HEK293T (cell line): ENCODE data around the gene WDR27.
A peak's percentile ranks its signal among the peaks of the same experiment; 100 is the strongest.

ENCODE experiments used
- CTCF ChIA-PET: fragments of 350-600 bp; formaldehyde crosslinking; extraction: SDS; loops from one replicate; lab custom pipeline; 2021; ENCODE audit warnings: antibody characterized with exemption, inconsistent platforms; lab: Yijun Ruan, JAX
- POLR2A ChIA-PET: fragments of 350-600 bp; formaldehyde crosslinking; extraction: SDS; loops from one replicate; lab custom pipeline; 2020; ENCODE audit warnings: antibody characterized with exemption, inconsistent platforms; lab: Yijun Ruan, JAX
- DNase-seq: peaks from one replicate; pipeline ENCODE4 v3.0.0; 2012; ENCODE audit warnings: mixed read lengths; ENCODE audit errors: extremely low spot score
- ARNT ChIP-seq: fragments of 450-650 bp; IDR thresholded peaks from 2 replicates; pipeline ENCODE4 v1.6.1; 2017; ENCODE audit warnings: mild to moderate bottlenecking
- BHLHE40 ChIP-seq: fragments of 450-650 bp; IDR thresholded peaks from 2 replicates; pipeline ENCODE4 v1.6.1; 2016; ENCODE audit warnings: mild to moderate bottlenecking, moderate library complexity, borderline replicate concordance
- CTBP1 ChIP-seq: fragments of 450-650 bp; IDR thresholded peaks from 2 replicates; pipeline ENCODE4 v1.6.1; 2016; ENCODE audit warnings: borderline replicate concordance
- ELF4 ChIP-seq: fragments of 450-650 bp; IDR thresholded peaks from 2 replicates; pipeline ENCODE4 v1.6.1; 2017; ENCODE audit warnings: antibody characterized with exemption
- FOXA1 ChIP-seq: fragments of 450-650 bp; IDR thresholded peaks from 2 replicates; pipeline ENCODE4 v1.6.1; 2016; ENCODE audit warnings: mild to moderate bottlenecking
- FOXK2 ChIP-seq: fragments of 450-650 bp; IDR thresholded peaks from 2 replicates; pipeline ENCODE4 v1.6.1; 2016; ENCODE audit warnings: mild to moderate bottlenecking
- FOXM1 ChIP-seq: fragments of 450-650 bp; IDR thresholded peaks from 2 replicates; pipeline ENCODE4 v1.6.1; 2017; ENCODE audit warnings: mild to moderate bottlenecking, borderline replicate concordance
- HDGF ChIP-seq: fragments of 450-650 bp; IDR thresholded peaks from 2 replicates; pipeline ENCODE4 v1.6.1; 2017; ENCODE audit warnings: antibody characterized with exemption, borderline replicate concordance
- L3MBTL2 ChIP-seq: fragments of 450-650 bp; conservative IDR thresholded peaks from 2 replicates; pipeline ENCODE4 v1.6.1; 2016; ENCODE audit warnings: mild to moderate bottlenecking
- LEF1 ChIP-seq: fragments of 450-650 bp; IDR thresholded peaks from 2 replicates; pipeline ENCODE4 v1.6.1; 2017; ENCODE audit warnings: mild to moderate bottlenecking, borderline replicate concordance
- NFRKB ChIP-seq: fragments of 450-650 bp; IDR thresholded peaks from 2 replicates; pipeline ENCODE4 v1.6.1; 2016; ENCODE audit warnings: mild to moderate bottlenecking, moderate library complexity
- SP1 ChIP-seq: fragments of 450-650 bp; IDR thresholded peaks from 2 replicates; pipeline ENCODE4 v1.6.1; 2017
- SUZ12 ChIP-seq: fragments of 450-650 bp; IDR thresholded peaks from 2 replicates; pipeline ENCODE4 v1.6.1; 2016; ENCODE audit warnings: mild to moderate bottlenecking
- TARDBP ChIP-seq: fragments of 450-650 bp; IDR thresholded peaks from 2 replicates; pipeline ENCODE4 v1.6.1; 2016
- ZNF384 ChIP-seq: fragments of 450-650 bp; IDR thresholded peaks from 2 replicates; pipeline ENCODE4 v1.6.1; 2016
- TF ChIP-seq, protein P1 (sequence below): fragments of 450-650 bp; IDR thresholded peaks from 2 replicates; pipeline ENCODE4 v1.6.1; 2016

Gene WDR27

DNA sequence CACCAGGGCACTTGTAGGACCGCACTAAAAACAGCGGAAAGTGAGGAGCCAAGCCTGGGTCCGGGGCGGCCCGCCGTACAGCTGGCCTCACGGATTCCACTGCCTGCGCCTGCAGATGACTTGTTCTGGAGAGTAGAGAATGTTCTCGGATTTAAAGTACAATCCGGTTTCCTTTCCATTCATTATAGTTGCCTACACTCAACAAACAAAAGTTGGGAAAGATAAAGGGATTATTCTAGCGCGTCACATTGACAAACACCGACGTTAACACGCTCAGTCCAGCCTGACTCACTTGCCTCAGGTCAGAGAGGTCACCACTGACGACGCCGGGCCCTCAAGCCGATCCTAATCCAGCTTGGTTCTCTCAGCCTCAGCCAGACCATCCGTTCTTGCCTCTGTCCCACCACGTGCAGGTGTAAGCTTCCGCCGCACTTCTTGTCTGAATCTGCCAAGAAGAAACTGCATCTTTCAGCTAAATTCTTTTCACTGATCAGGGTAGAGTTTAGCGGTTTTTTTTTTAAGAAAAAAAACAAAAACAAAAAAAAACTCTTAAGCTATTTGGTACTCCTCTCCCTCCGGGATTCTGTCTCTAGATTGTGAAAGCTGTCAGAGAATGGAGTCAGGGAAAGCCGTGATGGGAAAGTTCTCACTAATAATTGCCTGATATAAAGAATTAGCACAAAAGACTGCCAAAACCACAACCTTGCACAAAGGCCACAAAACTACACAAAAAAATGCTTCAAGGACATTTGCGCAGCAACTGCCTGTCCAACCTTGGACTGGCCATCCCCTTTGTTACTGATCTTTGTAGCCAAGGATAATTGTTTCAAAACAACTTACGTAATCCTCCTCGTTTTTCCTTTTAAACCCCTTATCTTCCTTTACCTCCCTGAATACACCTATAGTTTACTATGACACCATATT, 23.6 kb upstream of the WDR27 start:
- peak; percentile 53 for DNase-seq
- ChIA-PET POLR2A (interaction anchor here (1.0 to 4.7 kb wide), 5 partner anchors 10 to 26 kb away, joined by 3 to 49 read pairs (median 4); partner anchors contain the start of genes C6orf120, DYNLT2, ERMARD and WDR27), CTCF (no interaction called here)
- peak; percentile 79; the same call in 1 of the 2 replicates for TF ChIP-seq L3MBTL2
- TF ChIP-seq, protein P1, sequence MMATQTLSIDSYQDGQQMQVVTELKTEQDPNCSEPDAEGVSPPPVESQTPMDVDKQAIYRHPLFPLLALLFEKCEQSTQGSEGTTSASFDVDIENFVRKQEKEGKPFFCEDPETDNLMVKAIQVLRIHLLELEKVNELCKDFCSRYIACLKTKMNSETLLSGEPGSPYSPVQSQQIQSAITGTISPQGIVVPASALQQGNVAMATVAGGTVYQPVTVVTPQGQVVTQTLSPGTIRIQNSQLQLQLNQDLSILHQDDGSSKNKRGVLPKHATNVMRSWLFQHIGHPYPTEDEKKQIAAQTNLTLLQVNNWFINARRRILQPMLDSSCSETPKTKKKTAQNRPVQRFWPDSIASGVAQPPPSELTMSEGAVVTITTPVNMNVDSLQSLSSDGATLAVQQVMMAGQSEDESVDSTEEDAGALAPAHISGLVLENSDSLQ: no peak

DNA sequence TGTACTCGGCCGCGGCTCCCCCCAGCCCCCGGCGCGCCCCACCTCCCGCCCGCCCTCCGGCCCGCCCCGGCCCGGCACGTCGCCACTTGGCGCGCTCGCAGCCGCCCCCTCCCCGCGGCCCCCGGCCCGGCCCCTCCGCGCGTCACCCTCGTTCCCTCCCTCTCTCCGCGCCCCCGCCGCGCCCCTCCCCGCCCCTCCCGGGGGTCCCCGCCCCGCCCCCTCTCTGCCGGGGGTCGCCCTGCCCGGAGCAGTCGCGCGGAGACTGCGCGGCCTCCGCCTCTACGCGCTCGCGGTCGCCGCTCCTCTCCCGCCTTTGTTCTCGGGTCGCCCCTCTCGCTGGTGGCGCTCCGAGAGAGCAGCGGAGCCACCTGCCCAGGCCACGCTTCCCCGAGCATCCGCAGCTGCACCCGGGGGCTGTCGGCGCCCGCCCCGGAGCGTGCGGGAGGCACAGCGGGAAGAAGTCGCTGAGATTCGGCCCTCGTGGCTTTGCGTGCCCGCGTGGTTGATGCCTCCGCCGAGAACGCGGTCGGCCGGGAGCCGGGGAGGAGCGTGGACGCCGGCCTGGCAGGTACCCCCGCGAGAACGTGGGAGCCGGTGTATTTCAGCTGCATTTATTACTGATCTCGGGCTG, 22.8 kb upstream of the WDR27 start, which contains the start of gene PHF10:
PHF10 (minus strand) TSS at position 7 of the 631 bp plus-strand sequence. CDS start 569 bp downstream, outside the sequence.
- POLR2A ChIA-PET: interaction anchor here (1.0 to 4.7 kb wide), 5 partner anchors 10 to 27 kb away, joined by 3 to 49 read pairs (median 4); partner anchors contain the start of genes C6orf120, DYNLT2, ERMARD and WDR27
- CTCF ChIA-PET: no interaction called here
- DNase-seq: peak; percentile 75
- TF ChIP-seq ZNF384 (no peak), CTBP1 (0 out of 2 replicates have a peak, but pooled peaks have one; percentile 23), ARNT (no peak), ELF4 (no peak; the same call in 1 of the 2 replicates), L3MBTL2 (peak; percentile 98), BHLHE40 (no peak), FOXA1 (no peak), FOXM1 (no peak), LEF1 (no peak), SP1 (no peak), NFRKB (no peak), TARDBP (0 out of 2 replicates have a peak, but pooled peaks have one; percentile 12), HDGF (no peak), SUZ12 (no peak), FOXK2 (no peak)
- TF ChIP-seq, protein P1: no peak

DNA sequence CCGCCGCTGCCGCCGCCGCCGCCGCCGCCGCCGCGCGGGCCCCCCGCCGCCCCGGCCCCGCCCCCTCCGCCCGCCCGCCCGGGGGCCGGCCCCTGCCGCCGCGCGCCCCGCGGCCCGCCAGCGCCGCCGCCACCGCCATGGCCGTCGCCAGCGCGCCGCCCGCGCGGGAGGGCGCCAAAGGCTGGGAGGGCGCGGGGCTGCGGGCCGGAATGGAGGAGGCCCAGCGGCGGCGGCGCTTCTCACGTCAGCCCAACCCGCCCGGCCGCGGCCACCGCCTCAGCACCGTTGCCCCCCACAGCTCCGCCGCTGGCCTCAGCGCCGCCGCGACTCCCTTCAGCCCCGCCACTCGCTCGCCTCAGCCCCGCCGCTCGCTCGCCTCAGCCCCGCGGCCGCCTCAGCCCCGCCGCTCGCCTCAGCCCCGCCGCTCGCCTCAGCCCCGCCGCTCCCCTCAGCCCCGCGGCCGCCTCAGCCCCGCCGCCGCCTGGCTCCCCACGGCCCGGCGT, 22.2 kb upstream of the WDR27 start:
- no peak for TF ChIP-seq FOXA1
- TF ChIP-seq TARDBP: no peak
- no peak for TF ChIP-seq FOXK2
- TF ChIP-seq SP1: no peak
- peak; percentile 46; the same call in 1 of the 2 replicates for TF ChIP-seq FOXM1
- TF ChIP-seq NFRKB: no peak
- TF ChIP-seq ZNF384: no peak
- CTCF ChIA-PET: no interaction called here
- POLR2A ChIA-PET: interaction anchor here (1.1 to 4.7 kb wide), 4 partner anchors 17 to 27 kb away, joined by 3 to 49 read pairs (median 14); partner anchors contain the start of genes C6orf120, DYNLT2, ERMARD and WDR27
- DNase-seq: peak; percentile 67

DNA sequence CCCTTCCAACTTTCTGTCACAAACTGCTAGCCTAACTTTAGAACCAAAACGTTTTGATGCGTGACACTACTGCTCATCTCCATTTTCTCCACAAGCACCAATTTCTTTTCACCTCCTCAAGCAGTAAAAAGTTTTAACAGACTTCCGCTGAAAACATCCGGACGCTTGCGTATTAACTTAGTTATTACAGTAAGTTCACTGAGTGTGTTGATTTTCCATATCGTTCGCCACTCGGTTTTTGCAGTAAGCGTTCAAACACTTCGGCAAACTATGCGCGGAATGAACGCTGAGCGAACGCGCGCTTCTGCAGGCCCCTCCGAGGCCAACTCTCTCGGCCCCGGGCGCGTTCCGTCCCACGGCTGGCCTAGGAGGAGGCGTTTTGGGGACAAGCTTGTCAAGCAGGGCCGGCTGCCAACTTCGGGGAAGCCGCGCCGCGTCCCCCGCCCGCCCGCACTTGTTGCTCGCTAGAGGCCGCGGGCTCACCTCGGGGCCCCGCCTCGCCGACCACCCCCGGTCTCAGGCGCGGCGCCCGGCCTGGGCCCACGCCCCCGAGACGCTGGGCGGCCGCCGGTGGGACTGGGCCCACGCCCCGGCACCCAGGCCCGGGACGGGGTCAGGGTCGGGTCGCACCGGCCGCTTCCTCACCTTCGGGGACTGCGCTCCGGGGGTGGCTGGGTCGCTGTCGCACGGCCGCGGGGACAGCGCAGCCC, 21.5 kb upstream of the WDR27 start:
- peak; percentile 66 for DNase-seq
- ChIA-PET CTCF (no interaction called here), POLR2A (interaction anchor here (1.1 to 4.7 kb wide), 4 partner anchors 18 to 28 kb away, joined by 3 to 49 read pairs (median 14); partner anchors contain the start of genes C6orf120, DYNLT2, ERMARD and WDR27)

DNA sequence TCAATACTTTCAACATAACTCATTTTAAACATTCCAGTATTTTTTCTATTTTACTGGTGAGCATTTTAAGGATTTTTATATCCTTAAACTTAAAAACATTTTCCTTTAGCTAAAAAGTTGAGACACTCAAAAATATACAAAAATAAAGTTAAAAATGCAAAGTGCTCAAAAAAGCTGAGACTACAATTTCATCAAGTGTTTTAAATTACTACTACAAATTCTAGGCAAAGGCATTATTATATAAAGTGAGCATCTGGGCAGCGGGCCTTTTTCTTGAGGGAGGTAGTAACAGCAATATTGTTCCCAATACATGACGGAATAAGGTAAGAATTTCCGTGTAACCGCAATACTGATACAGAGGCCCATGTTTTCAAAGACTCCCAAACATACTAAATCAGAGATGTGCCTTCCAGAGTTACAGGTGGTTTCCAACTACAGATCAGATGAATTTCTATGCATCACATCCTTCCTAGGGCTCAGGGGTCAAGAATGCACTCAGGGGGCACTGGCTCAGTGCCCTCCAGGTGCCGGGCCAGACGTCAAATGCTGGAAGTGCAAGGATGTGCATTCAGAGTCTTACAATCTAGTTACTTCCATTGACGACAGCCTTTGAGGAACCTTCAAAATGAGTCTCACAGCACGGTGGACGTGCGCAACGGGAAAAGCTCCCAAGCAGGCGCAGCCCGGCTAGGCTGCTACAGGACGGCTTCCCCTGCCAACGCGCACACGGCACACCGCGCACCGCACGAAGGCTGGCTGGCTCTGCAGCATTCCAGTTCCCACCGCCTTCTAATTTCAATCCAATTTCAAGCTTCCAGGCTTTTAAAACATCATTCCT, 20.8 kb upstream of the WDR27 start:
- peak; percentile 59 for TF ChIP-seq L3MBTL2
- TF ChIP-seq NFRKB: no peak
- CTCF ChIA-PET: interaction anchor here (1.4 kb wide), 1 partner anchor 12 kb away, joined by 3 read pairs; no protein-coding TSS in a partner anchor
- POLR2A ChIA-PET: interaction anchor here (2.8 to 4.7 kb wide), 3 partner anchors 17 to 29 kb away, joined by 12 to 49 read pairs (median 17); partner anchors contain the start of genes C6orf120, DYNLT2, ERMARD and WDR27
- DNase-seq: peak; percentile 39

More for the DNA sequence above, 21.5 kb upstream of the WDR27 start:
- TF ChIP-seq L3MBTL2: 0 out of 2 replicates have a peak, but pooled peaks have one; percentile 4
- no peak for TF ChIP-seq FOXK2
- no peak for TF ChIP-seq NFRKB
- TF ChIP-seq LEF1: 0 out of 2 replicates have a peak, but pooled peaks have one; percentile 50
- no peak for TF ChIP-seq ELF4
